GM19023 (cell line): ENCODE results near the gene LEMD1.

Experiments used
- ATAC-seq: cut with Tn5 transposase; IDR thresholded peaks from one replicate; pipeline ENCODE4 v1.9.1; 2021; ENCODE audit warnings: mild to moderate bottlenecking, moderate library complexity; ENCODE audit not compliant: unreplicated experiment

LEMD1 gene

GRCh38 chr1:205335692-205336091 is 86.2 kb downstream of the LEMD1 start:
- no peak for ATAC-seq

DNA sequence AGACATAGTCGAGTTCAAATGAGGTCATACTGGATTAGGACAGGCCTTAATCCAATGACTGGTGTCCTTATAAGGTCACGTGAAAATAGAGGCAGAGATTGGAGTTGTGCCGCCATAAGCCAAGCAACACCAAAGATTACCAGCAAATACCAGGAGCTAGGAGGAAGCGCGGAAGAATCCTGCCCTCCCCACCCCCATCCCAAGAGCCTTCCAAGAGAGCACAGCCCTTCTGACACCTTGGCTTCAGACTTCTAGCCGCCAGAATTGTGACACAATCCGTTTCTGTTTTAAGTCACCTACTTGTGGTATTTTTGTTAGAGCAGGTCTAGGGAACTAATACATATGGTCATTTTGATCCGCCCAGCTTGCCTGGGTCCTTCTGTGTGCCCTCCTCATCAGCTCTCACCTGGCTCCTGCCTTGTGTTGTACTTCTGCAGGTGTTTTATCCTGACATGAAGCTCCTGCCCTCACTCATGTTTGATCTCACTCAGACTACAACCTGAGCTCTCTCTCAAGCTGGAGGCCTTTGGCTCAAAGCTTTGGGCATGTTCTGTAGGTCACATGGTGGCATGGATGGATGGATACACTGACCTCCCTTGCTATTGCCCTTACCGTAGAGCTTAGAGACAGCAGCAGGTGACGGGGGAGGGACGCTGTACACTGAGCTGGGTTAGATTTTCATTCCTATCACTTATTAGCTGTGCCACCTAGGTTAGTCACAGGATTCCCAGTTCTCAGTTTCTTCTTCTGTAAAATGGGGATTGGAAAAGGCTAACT is 89.7 kb downstream of the LEMD1 start:
- no peak for ATAC-seq
